ENCODE data around the gene CDKL2.

The CDKL2 gene

DNA sequence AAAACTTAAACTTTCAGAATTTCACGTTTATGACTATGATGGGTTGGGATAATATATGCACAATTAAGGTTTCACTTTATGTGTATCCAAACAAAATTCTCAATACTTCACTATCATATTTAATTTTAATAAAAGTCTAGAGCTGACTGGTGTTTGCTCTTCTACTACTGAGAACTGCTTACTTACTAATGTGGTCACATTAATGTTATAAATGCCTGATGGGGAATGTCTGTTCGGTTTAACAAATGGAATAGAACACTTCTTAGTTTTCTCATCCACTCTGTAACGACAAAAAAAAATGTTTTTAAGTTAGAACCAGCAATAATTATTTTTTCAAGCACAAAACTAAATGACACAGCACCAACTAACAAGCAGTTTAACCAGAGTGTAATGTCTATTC, 34.3 kb downstream of the CDKL2 start:
- TF ChIP-seq, protein P1, sequence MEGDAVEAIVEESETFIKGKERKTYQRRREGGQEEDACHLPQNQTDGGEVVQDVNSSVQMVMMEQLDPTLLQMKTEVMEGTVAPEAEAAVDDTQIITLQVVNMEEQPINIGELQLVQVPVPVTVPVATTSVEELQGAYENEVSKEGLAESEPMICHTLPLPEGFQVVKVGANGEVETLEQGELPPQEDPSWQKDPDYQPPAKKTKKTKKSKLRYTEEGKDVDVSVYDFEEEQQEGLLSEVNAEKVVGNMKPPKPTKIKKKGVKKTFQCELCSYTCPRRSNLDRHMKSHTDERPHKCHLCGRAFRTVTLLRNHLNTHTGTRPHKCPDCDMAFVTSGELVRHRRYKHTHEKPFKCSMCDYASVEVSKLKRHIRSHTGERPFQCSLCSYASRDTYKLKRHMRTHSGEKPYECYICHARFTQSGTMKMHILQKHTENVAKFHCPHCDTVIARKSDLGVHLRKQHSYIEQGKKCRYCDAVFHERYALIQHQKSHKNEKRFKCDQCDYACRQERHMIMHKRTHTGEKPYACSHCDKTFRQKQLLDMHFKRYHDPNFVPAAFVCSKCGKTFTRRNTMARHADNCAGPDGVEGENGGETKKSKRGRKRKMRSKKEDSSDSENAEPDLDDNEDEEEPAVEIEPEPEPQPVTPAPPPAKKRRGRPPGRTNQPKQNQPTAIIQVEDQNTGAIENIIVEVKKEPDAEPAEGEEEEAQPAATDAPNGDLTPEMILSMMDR (IDR thresholded peaks at IDR 0.05; ENCODE audit: borderline replicate concordance, insufficient read depth, low read depth, low read length), result no peak
- H3K4me3 ChIP-seq (ENCODE audit: low read depth, low read length), result no peak overlapping the region

DNA sequence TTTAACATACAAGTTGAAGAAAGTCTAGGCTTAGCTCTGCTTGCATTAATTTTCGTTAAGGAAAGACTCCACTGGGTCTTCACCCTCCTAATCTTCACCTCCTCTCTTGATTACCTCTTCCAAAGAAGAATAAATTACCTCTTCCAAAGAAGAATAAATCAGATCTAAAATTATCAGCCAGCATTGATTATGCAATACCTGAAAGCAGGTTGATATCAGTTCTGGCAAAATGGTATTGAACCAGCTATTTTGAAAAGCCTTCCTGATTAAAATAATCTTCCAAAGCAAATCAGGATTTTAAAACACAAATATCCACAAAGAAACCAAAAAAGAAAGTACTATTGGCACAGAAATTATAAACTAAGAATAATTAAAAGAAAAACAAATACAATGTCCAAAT, 36.9 kb downstream of the CDKL2 start:
- no peak overlapping the region for H3K4me3 ChIP-seq (ENCODE audit: low read depth, low read length)
- TF ChIP-seq, protein P1 (IDR thresholded peaks at IDR 0.05; ENCODE audit: borderline replicate concordance, insufficient read depth, low read depth, low read length), result no peak

GRCh38 chr4:75584067-75584466, 46.3 kb downstream of the CDKL2 start:
- H3K4me3 ChIP-seq (ENCODE audit: low read depth, low read length), result no peak overlapping the region
- TF ChIP-seq, protein P1 (IDR thresholded peaks at IDR 0.05; ENCODE audit: borderline replicate concordance, insufficient read depth, low read depth, low read length), result no peak

- TF ChIP-seq, protein P1 (IDR thresholded peaks at IDR 0.05; ENCODE audit: borderline replicate concordance, insufficient read depth, low read depth, low read length), result no peak
- H3K4me3 ChIP-seq (ENCODE audit: low read depth, low read length), result no peak overlapping the region
These were observed 62.6 kb downstream of the CDKL2 start for GRCh38 chr4:75567725-75568124.

GRCh38 chr4:75566911-75567310, 63.4 kb downstream of the CDKL2 start:
- TF ChIP-seq, protein P1 (IDR thresholded peaks at IDR 0.05; ENCODE audit: borderline replicate concordance, insufficient read depth, low read depth, low read length), result no peak
- H3K4me3 ChIP-seq (ENCODE audit: low read depth, low read length), result no peak overlapping the region

DNA sequence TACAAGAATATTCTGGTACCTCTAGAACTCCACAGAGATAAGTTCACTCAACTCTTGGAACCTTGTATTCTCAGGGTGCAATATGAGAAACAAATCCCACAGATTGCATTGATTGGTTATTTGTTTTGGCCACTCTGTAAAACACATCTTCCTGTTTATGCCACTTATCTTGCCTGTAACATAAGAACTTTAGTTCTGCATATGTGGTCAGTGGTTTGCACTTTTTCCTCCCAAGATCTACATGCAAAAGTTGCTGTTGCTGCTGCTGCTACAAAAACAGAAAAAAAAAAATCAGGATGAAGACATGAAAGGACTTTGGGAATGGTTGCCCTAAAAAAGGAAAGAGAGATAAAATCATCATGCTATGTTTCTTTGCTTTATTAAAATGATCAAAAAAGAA, 64.8 kb downstream of the CDKL2 start:
- H3K4me3 ChIP-seq (ENCODE audit: low read depth, low read length), result no peak overlapping the region
- TF ChIP-seq, protein P1 (IDR thresholded peaks at IDR 0.05; ENCODE audit: borderline replicate concordance, insufficient read depth, low read depth, low read length), result no peak

DNA sequence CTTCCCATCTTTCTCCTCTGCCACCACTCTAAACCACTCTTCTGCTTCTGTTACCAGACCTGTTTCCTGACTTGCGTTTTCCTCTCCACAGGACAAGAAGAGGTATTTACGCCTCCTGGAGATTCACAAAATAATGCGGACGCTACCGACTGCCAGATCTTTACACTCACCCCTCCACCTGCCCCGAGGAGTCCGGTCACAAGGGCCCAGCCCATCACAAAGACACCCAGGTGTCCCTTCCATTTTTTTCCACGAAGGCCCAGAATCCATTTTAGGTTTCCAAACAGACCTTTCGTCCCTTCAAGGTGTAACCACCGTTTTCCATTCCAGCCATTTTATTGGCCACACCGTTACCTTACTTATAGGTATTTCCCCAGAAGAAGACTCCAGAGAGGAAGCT, 66.3 kb downstream of the CDKL2 start:
- TF ChIP-seq, protein P1 (IDR thresholded peaks at IDR 0.05; ENCODE audit: borderline replicate concordance, insufficient read depth, low read depth, low read length), result no peak
- H3K4me3 ChIP-seq (ENCODE audit: low read depth, low read length), result no peak overlapping the region
